GM23338 (cell line): ENCODE measurements around the gene DDX24. TPM values are rescaled to one million over a fixed set of nuclear protein-coding genes. Genes with fewer than 3 reads are reported as not detected.

Experiments used
- CREB1 ChIP-seq: fragments of 250-450 bp; sonication (Bioruptor Pico); IDR thresholded peaks from 2 replicates; pipeline ENCODE4 v1.5.0; 2020; ENCODE audit warnings: low read depth, mild to moderate bottlenecking, moderate library complexity
- ETS1 ChIP-seq: IDR thresholded peaks from 2 replicates; pipeline ENCODE4 v1.6.1; 2016; ENCODE audit warnings: antibody characterized with exemption
- EZH2 ChIP-seq: fragments of 200-600 bp; sonication (generic); IDR thresholded peaks from one replicate; pipeline ENCODE4 v1.8.0; 2017; ENCODE audit warnings: antibody characterized with exemption, mild to moderate bottlenecking, low read depth; ENCODE audit not compliant: unreplicated experiment
- JUNB ChIP-seq: IDR thresholded peaks from one replicate; pipeline ENCODE4 v1.6.1; 2016; ENCODE audit warnings: antibody characterized with exemption; ENCODE audit not compliant: unreplicated experiment
- NANOG ChIP-seq: IDR thresholded peaks from 2 replicates; pipeline ENCODE4 v1.6.1; 2016; ENCODE audit warnings: antibody characterized with exemption, borderline replicate concordance
- POLR2AphosphoS5 ChIP-seq: IDR thresholded peaks from 2 replicates; pipeline ENCODE4 v1.6.1; 2016; ENCODE audit warnings: antibody characterized with exemption, low read depth
- STAT1 ChIP-seq: IDR thresholded peaks from one replicate; pipeline ENCODE4 v1.6.1; 2016; ENCODE audit warnings: antibody characterized with exemption; ENCODE audit not compliant: unreplicated experiment
- ZNF114 ChIP-seq: fragments of 250-450 bp; sonication (Bioruptor Pico); IDR thresholded peaks from 2 replicates; pipeline ENCODE4 v1.5.0; 2020; ENCODE audit warnings: mild to moderate bottlenecking, moderate library complexity
- ZNF331 ChIP-seq: fragments of 250-450 bp; sonication (Bioruptor Pico); IDR thresholded peaks from 2 replicates; pipeline ENCODE4 v1.5.0; 2020; ENCODE audit warnings: low read depth, mild to moderate bottlenecking, moderate library complexity
- ZNF462 ChIP-seq: fragments of 250-450 bp; sonication (Bioruptor Pico); IDR thresholded peaks from 2 replicates; pipeline ENCODE4 v1.5.0; 2020; ENCODE audit warnings: mild to moderate bottlenecking, moderate library complexity
- polyA plus RNA-seq: library from polyadenylated mRNA; unstranded; fragments of >200 nt; fragmentation: Nextera tagmentation; extraction: Ambion mirVana; gene quantifications from 2 replicates; pipeline ENCODE4 v1.2.1, GENCODE V29; 2016
- total RNA-seq: library from RNA; depleted of rRNA; stranded (reverse); fragments of >200 nt; shearing (Covaris generic); gene quantifications from 2 replicates; pipeline ENCODE4 v1.2.3, GENCODE V29; 2014

The DDX24 gene
- total and polyA plus RNA-seq, 2 experiments from 2014 or later: 150 to 265 TPM

GRCh38 chr14:94115631-94116030 is 34.6 kb upstream of the DDX24 start (continued):
- no peak for TF ChIP-seq ZNF462 (CRISPR knock-in tag)
- TF ChIP-seq ZNF331 (CRISPR knock-in tag): no peak
- TF ChIP-seq JUNB: no peak
- no peak for TF ChIP-seq STAT1
- TF ChIP-seq POLR2AphosphoS5: no peak
- TF ChIP-seq EZH2: no peak
- no peak for TF ChIP-seq NANOG
- no peak for TF ChIP-seq CREB1 (CRISPR knock-in tag)
- no peak for TF ChIP-seq ETS1
- no peak for TF ChIP-seq ZNF114 (CRISPR knock-in tag)
